IMR-90 (cell line): ENCODE measurements around the gene DHRS3. TPM values are rescaled to one million over a fixed set of nuclear protein-coding genes. Genes with fewer than 3 reads are reported as not detected.

Experiments
- ATAC-seq: fragments of 200-7000 bp; cut with Tn5 transposase; 2 replicates; pipeline ENCODE4 v1.9.1; 2020; ENCODE audit warnings: low read depth, mild to moderate bottlenecking, moderate library complexity
- BruUV-seq: library from RNA; stranded (reverse); fragments of 400-500 nt; replicated peaks from 2 replicates; lab custom pipeline; 2021; lab: Mats Ljungman, UMichigan
- CTCF ChIA-PET: fragments of 300-600 bp; formaldehyde crosslinking; extraction: SDS; loops from one replicate; lab custom pipeline; 2021; ENCODE audit warnings: antibody characterized with exemption; lab: Yijun Ruan, JAX
- POLR2A ChIA-PET: fragments of 300-600 bp; sonication (Branson Sonifier 250); formaldehyde crosslinking; loops from one replicate; lab custom pipeline; 2022; ENCODE audit warnings: antibody characterized with exemption; ENCODE audit not compliant: unreplicated experiment; lab: Charles Lee
- DNase-seq: peaks from one replicate; pipeline ENCODE4 v3.0.0; 2013
- H2AFZ ChIP-seq: replicated peaks from 2 replicates; pipeline ENCODE3; 2013; ENCODE audit warnings: low read length, mild to moderate bottlenecking; ENCODE audit not compliant: poor library complexity
- H2AK5ac ChIP-seq: 2 replicates; pipeline ENCODE4 v1.6.1; 2013; ENCODE audit warnings: low read depth, low read length, inconsistent platforms
- H2AK9ac ChIP-seq: replicated peaks from 2 replicates; pipeline ENCODE3; 2013; ENCODE audit warnings: mild to moderate bottlenecking, low read depth, low read length, moderate library complexity; ENCODE audit not compliant: poor library complexity
- H2BK120ac ChIP-seq: 2 replicates; pipeline ENCODE4 v1.6.1; 2013; ENCODE audit warnings: low read depth, low read length, inconsistent platforms
- H2BK15ac ChIP-seq: 3 replicates; pipeline ENCODE4 v1.6.1; 2013; ENCODE audit warnings: low read depth, low read length, inconsistent platforms
- H2BK20ac ChIP-seq: 2 replicates; pipeline ENCODE4 v1.6.1; 2013; ENCODE audit warnings: low read depth, mild to moderate bottlenecking, inconsistent platforms, low read length, moderate library complexity
- H2BK5ac ChIP-seq: 2 replicates; pipeline ENCODE4 v1.6.1; 2013; ENCODE audit warnings: mild to moderate bottlenecking, low read depth, low read length, inconsistent platforms; ENCODE audit not compliant: poor library complexity, severe bottlenecking
- H3K14ac ChIP-seq: replicated peaks from 2 replicates; pipeline ENCODE4 v1.6.1; 2013; ENCODE audit warnings: low read depth, low read length, inconsistent platforms
- H3K18ac ChIP-seq: 2 replicates; pipeline ENCODE4 v1.6.1; 2013; ENCODE audit warnings: low read depth, low read length, control low read depth
- H3K23ac ChIP-seq: 2 replicates; pipeline ENCODE4 v1.6.1; 2013; ENCODE audit warnings: low read depth, low read length, inconsistent platforms
- H3K27ac ChIP-seq: 2 replicates; pipeline ENCODE4 v1.5.1; 2013; ENCODE audit warnings: mild to moderate bottlenecking, control low read depth, low read length; ENCODE audit not compliant: insufficient read depth
- H3K27me3 ChIP-seq: 2 replicates; pipeline ENCODE4 v1.6.1; 2013; ENCODE audit warnings: low read length; ENCODE audit not compliant: control insufficient read depth, insufficient read depth
- H3K36me3 ChIP-seq: 2 replicates; pipeline ENCODE4 v1.6.1; 2013; ENCODE audit warnings: low read length, mixed read lengths; ENCODE audit not compliant: control insufficient read depth, insufficient read depth
- H3K4ac ChIP-seq: 2 replicates; pipeline ENCODE4 v1.6.1; 2013; ENCODE audit warnings: low read depth, low read length, inconsistent platforms
- H3K4me1 ChIP-seq: 2 replicates; pipeline ENCODE4 v1.6.1; 2013; ENCODE audit warnings: low read length, mixed read lengths; ENCODE audit not compliant: control insufficient read depth, insufficient read depth
- H3K4me2 ChIP-seq: 2 replicates; pipeline ENCODE4 v1.6.1; 2013; ENCODE audit warnings: low read depth, mild to moderate bottlenecking, control low read depth, low read length, moderate library complexity
- H3K4me3 ChIP-seq: 2 replicates; pipeline ENCODE4 v1.5.1; 2013; ENCODE audit warnings: low read depth, mild to moderate bottlenecking, control low read depth, low read length, moderate library complexity; ENCODE audit not compliant: insufficient read depth
- H3K56ac ChIP-seq: 2 replicates; pipeline ENCODE4 v1.6.1; 2013; ENCODE audit warnings: low read length, inconsistent platforms; ENCODE audit not compliant: insufficient read depth; ENCODE audit errors: extremely low read depth
- H3K79me1 ChIP-seq, 2 experiments: 2 replicates each; pipeline ENCODE4 v1.6.1; 2013; ENCODE audit warnings: low read length in 2 of 2, inconsistent platforms in 1 of 2, low read depth in 1 of 2
- H3K9ac ChIP-seq: 2 replicates; pipeline ENCODE4 v1.6.1; 2013; ENCODE audit warnings: low read depth, low read length, control low read depth
- H3K9me1 ChIP-seq: 2 replicates; pipeline ENCODE4 v1.6.1; 2013; ENCODE audit warnings: low read length, inconsistent platforms; ENCODE audit not compliant: insufficient read depth
- H3K9me3 ChIP-seq: 2 replicates; pipeline ENCODE4 v1.6.1; 2013; ENCODE audit warnings: low read length; ENCODE audit not compliant: control insufficient read depth, insufficient read depth
- H4K20me1 ChIP-seq: 2 replicates; pipeline ENCODE4 v1.6.1; 2013; ENCODE audit warnings: low read length, inconsistent platforms; ENCODE audit not compliant: insufficient read depth
- H4K5ac ChIP-seq: 2 replicates; pipeline ENCODE4 v1.6.1; 2013; ENCODE audit warnings: mild to moderate bottlenecking, low read depth, low read length, control low read depth
- H4K8ac ChIP-seq, 2 experiments: 2 replicates each; pipeline ENCODE4 v1.6.1; 2013; ENCODE audit warnings: low read depth in 2 of 2, low read length in 2 of 2, control low read depth in 1 of 2, inconsistent platforms in 1 of 2
- H4K91ac ChIP-seq: 2 replicates; pipeline ENCODE4 v1.6.1; 2013; ENCODE audit warnings: low read depth, low read length, inconsistent platforms; ENCODE audit not compliant: insufficient read depth
- BHLHE40 ChIP-seq: fragments of 150-350 bp; IDR thresholded peaks from 2 replicates; pipeline ENCODE4 v1.6.1; 2016; ENCODE audit warnings: mild to moderate bottlenecking, low read depth, low read length
- CEBPB ChIP-seq: IDR thresholded peaks from 2 replicates; pipeline ENCODE4 v1.6.1; 2012; ENCODE audit warnings: low read depth, low read length, improper control_type of control experiment
- RCOR1 ChIP-seq: IDR thresholded peaks from 2 replicates; pipeline ENCODE4 v1.6.1; 2012; ENCODE audit warnings: mild to moderate bottlenecking, low read length, improper control_type of control experiment; ENCODE audit not compliant: insufficient replicate concordance
- SMC3 ChIP-seq: fragments of 150-350 bp; IDR thresholded peaks from 2 replicates; pipeline ENCODE4 v1.6.1; 2016; ENCODE audit warnings: low read depth, mild to moderate bottlenecking, antibody characterized with exemption, low read length, moderate library complexity
- WGBS, 2 experiments: methylation state at CpG; one replicate each; pipeline versions ENCODE4 v1.1.5 to v1.1.7; 2013; ENCODE audit warnings: missing lambda C conversion rate in 2 of 2; ENCODE audit not compliant: insufficient read length in 1 of 2; ENCODE audit errors: extremely low coverage in 2 of 2; 5-methylcytosine and 5-hydroxymethylcytosine counted together
- dilution Hi-C: fragments of 300-500 bp; cut with HindIII; formaldehyde crosslinking; loops from one replicate; pipeline ENCODE4 v1.14.3; 2018; ENCODE audit warnings: low sequenced_read_pairs; ENCODE audit not compliant: unreplicated experiment
- in situ Hi-C: fragments of 300-500 bp; cut with MboI; formaldehyde crosslinking; loops from 3 replicates; pipeline ENCODE4 v1.14.3; 2019; ENCODE audit warnings: low sequenced_read_pairs, inconsistent platforms, mixed read lengths
- intact Hi-C: fragments of 100-400 bp; cut with micrococcal nuclease; formaldehyde crosslinking; loops from 2 replicates; pipeline ENCODE4 v1.10.0; 2022
- polyA plus RNA-seq, 3 experiments: library from polyadenylated mRNA; depleted of rRNA; stranded (reverse); fragments of >200 nt; gene quantifications; 2 replicates each; pipeline ENCODE4 v1.2.3, GENCODE V29; 2012; ENCODE audit warnings: low replicate concordance in 1 of 3
- total RNA-seq: library from RNA; depleted of rRNA; stranded (reverse); fragments of >200 nt; gene quantifications from 2 replicates; pipeline ENCODE4 v1.2.3, GENCODE V29; 2012

The DHRS3 gene
- total and polyA plus RNA-seq, 2 of the 4 experiments (the other 2 are of a cell fraction): 11.2 to 14.5 TPM

- no peak overlapping the region for H3K4ac ChIP-seq
- CTCF ChIA-PET: interaction anchor here (0.7 kb wide), 1 partner anchor 23 kb away, joined by 3 read pairs; no protein-coding TSS in a partner anchor
- no peak overlapping the region for H3K4me2 ChIP-seq
- no peak overlapping the region for H2AK9ac ChIP-seq
- H2BK120ac ChIP-seq: no peak overlapping the region
- no peak overlapping the region for H2AFZ ChIP-seq
- no peak overlapping the region for H4K91ac ChIP-seq
- no peak for DNase-seq
- H3K27me3 ChIP-seq: peaks cover 29% of the 10 kb centered on the region
- H3K36me3 ChIP-seq: no peaks in the 10 kb centered on the region
- no TSS peak for BruUV-seq
- no peaks in the 10 kb centered on the region for H4K20me1 ChIP-seq
- ATAC-seq: no peak
- no peaks in the 10 kb centered on the region for H3K9me1 ChIP-seq
- H3K4me3 ChIP-seq: no peak overlapping the region
- H4K8ac ChIP-seq: no peak overlapping the region
- no peak overlapping the region for H3K56ac ChIP-seq
- no peak for TF ChIP-seq CEBPB
- TF ChIP-seq RCOR1: no peak
- TF ChIP-seq BHLHE40: no peak
- TF ChIP-seq SMC3: no peak
- no peaks in the 10 kb centered on the region for H3K4me1 ChIP-seq
- POLR2A ChIA-PET: no interaction called here
- no peak overlapping the region for H4K5ac ChIP-seq
- no CpG with 5 or more reads among the region's 2 CpGs for WGBS, 2 experiments
- H3K9ac ChIP-seq: no peak overlapping the region
- peaks cover 18% of the 10 kb centered on the region for H3K9me3 ChIP-seq
- H2BK5ac ChIP-seq: no peak overlapping the region
- no peak overlapping the region for H2BK15ac ChIP-seq
- no peak overlapping the region for H2AK5ac ChIP-seq
- no peak overlapping the region for H2BK20ac ChIP-seq
- no peak overlapping the region for H3K14ac ChIP-seq
- no peaks in the 10 kb centered on the region for H3K79me1 ChIP-seq
- H3K27ac ChIP-seq: no peak overlapping the region
- in situ Hi-C loops: no loop called here
- H3K23ac ChIP-seq: no peak overlapping the region
- H3K18ac ChIP-seq: no peak overlapping the region
- dilution Hi-C loops: no loop called here
- intact Hi-C loops: no loop called here
These were observed 25.1 kb upstream of the DHRS3 start for GRCh38 chr1:12643079-12643478.
